DMS79 treated with DMSO at 0.1 percent for 48 hours (cell line): Measurements from ENCODE around the gene FHIT.

Experiments
- DNase-seq: peaks from one replicate; lab custom pipeline; 2025; lab: John Stamatoyannopoulos, UW

FHIT gene

DNA sequence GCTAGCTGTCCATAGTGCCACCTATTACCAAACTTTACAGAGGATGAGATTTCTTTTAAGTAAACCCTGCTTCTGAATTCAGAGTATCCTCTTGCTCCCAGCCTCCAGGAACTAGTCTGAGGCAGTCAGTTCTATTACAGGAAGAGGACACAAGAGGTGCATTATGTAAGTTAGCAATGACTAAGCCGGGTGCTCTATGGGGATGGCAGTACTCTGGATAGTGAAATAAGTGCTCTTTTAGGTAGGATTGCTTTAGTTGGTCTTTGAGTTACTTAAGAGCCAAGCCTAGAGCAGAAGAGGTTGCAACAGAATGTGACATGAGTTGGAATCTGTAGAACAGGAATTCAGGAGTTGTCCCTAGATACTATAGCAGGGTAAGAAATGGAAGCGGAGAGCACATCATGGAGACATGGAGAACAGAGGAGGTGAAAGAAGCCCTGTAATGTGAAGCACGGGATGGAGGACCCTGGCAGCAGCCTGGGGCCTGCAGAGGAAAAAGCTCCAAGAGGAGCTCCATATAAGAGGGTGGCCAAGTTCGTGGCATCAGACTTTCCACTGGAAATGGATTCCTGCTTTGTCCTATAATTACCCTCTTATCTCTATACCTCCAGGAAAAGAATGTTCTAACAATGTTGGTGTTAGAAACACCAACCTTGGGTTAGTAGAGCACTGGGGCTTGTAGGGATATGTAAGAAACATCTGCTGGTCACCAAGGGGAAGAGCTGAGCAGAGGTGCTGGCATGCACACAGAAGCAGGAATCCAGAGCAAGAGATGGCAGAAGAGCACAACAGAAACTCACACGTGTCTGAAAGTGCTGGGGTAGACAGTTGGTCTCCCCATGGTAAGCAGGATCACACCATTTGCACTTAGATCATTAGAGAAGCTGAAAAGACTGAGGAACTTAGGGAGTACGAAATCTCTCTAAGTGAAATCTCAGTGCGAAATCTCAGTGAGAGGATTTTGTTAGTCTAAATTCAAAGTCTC lies 851.1 kb downstream of the FHIT start:
- DNase-seq: no peak

DNA sequence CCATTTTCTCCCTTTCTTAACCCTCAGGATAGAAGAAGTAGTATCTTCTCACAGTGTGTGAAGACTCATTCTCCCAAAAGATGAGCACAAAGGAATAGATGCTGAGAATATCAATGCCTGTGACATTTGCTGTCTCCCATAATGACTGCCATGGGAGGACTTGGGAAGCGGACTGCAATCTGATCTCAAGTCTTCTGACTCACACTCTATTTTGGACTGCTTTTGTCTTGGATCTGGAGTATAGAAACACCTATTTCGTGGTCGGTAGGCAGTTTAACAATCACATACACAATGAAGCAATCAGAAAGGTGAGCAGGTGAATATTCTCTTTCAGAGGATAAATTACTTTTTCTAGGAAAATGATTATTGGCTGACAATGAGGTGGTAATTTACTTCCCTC lies 852.0 kb downstream of the FHIT start:
- no peak for DNase-seq

DNA sequence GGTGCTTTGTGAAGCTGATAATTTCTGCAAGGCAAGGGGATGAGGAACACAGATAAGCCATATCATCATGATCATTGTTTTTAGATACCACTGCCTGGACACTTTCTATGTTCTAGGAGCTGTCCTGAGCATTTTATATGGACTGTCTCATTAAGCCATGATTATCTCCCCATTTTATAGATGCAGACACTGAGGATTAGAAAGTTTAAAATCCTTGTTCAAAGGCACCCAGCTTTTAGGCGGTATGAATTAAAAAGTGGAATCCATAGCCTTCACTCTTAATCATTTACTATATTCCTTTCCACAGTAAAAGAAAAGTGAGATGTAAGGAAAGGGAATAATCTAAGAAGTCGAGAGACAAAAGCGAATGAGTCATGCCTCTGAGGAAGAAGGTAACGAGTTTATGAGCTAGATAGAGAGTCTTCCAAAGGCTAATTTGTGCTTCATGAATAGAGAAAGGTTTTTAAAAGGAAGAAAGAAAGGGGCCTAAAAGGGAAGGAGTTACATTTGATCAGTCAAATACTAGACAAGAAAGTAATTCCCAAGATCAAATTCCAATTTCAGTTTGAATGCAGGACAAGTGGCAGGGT lies 856.0 kb downstream of the FHIT start:
- DNase-seq: no peak

DNA sequence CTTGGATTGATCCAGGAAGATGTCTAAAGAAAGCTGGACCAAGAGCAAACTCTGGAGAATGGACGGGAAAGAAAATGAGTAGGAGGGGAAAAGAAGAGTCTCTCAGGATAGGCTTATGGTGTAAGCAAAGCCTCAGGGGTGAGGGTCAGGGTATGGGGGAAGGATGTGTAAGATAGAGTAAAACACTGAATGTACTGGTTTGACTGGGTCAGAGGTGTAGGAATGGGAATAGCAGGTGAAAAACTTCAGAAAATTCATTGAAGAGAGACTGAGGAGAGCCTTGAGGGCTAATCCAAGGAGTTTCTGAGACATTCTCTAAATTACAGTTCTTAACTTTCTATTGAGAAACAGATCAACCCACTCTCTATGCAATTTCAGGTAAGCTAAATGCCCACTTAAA lies 857.3 kb downstream of the FHIT start:
- DNase-seq: no peak

DNA sequence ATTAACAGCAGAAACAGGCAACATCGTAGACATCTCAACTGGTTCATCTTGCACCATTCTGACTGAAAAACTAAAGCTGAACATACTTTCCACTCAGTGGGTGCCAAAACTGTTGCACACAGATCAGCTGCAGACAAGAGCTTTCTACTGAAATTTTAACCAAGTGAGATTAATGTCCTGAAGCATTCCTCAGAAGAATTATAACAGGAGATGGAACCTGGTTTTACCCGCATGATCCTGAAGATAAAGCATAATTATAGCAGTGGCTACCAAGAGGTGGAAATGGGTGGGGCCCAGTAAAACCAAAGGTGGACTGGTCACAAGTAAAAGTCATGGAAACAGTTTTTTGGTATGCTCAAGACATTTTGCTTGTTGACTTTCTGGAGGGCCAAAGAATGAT lies 858.8 kb downstream of the FHIT start:
- DNase-seq: no peak

DNA sequence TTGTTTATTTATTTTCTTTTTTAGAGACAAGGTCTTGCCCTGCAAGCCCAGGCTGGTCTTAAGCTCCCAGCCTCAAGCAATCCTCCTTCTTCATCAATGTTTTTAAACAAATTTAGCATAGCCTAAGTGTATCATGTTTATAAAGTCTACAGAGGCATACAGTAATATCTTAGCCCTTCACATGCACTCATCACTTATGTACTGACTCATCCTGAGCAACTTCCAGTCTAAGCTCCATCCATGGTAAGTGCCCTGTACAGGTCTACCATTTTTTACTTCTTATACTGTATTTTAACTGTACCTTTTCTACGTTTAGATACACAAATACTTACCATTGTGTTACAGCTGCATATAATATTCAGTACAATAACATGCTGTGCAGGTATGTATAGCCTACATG lies 860.0 kb downstream of the FHIT start:
- DNase-seq: no peak

DNA sequence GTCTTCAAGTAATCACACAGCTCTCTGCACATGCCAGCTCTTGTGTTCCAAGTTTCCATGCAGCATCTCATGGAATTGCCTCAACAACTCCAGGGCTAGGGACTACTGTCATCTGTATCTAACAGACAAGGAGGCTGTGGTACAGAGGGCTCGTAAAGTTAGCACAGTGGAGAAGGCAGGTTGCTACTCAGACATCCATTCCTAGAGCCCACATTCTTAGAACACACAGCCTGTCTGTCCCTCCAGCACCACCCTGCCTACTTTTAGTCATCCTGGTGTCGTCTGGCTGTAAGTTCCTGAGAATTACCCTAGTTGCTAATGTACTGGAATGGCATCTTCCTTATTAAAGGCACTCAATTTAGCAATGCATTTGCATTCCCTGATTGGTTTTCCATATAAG lies 862.5 kb downstream of the FHIT start:
- no peak for DNase-seq

DNA sequence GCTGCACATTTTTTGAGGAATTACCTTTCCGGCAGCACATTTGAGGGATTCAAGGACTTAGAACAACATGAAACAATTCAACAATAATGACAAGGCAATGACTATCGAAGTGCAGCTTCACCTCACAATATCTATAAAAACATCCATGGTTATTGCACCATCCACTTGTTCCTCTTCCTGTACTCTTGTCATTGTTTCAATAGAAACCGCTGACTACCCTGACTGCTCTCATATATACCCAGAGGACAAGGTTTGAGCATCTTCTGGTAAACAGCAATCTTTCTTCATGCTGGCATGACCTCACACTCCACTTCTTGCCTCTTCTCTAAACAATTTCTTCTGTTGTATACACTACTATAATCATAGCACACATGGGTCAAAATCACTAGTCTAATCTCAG lies 864.9 kb downstream of the FHIT start:
- DNase-seq: no peak

DNA sequence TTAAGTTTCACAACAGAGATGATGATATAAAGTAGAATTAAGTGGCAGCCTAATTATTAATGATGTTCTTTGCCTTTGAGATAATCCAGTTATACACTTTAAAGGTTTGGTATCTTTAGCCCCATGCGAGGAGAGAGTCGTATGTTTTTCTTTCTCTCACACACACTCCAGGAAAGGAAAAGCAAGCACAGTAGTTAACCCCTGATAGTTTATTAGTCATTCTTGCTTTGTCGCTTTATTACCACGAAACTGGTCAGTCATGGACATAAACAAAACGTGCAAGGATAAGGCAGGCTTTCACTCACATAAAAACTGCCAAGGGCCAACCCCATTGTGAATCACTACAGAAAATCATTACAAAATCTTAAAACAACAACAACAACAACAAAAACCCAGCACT lies 866.9 kb downstream of the FHIT start:
- DNase-seq: no peak

DNA sequence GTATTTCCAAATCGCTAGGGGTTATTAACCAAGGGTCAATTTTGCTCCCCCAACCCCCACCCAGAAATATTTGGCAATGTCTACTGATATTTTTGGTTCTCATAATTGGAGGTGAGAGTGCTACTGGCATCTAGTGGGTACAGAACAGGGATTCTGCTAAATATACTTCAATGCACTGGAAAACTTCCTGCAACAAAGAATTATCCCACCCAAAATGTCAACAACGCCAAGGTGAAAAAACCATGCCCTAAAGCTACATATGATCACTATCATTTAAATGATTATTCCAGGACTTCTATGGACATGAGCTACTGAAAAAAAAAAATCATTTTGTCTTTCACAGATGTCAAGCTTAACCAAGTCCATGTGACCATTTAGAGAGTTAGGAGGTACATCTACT lies 867.9 kb downstream of the FHIT start:
- DNase-seq: no peak

DNA sequence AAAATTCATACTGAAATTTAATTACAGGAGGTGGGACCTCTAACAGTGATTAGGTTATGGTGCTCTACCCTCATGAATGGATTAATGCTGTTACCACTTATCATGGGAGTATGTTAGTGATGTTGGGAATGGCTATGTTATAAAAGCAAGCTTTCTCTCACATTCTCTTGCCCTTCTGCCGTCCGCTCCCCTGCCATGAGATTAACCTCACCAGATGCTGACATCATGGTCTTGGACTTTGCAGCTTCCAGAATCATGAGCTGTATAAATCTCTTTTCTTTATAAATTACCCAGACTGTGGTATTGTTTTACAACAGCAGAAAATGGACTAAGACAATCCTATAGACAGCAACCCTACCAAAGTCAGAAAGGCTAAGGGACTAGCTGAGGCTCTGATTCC lies 884.8 kb downstream of the FHIT start:
- no peak for DNase-seq

DNA sequence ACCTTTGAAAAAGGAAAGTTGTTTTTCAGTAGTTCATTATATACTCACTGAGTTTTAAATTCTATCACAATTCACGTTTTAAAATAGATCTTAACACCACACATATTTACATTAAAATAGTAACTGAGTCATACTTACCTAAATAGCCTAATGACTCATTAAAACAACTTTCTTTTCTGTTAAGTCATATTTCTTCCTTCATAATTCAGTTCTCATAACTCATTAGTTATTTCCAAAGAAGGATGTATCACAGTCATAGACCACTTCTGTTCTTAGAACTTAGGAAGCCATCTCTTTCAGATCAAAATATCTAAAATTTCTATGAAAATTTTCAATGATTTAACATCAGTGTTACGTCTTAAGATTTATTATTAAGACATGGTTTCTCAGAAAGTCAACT lies 885.9 kb downstream of the FHIT start:
- DNase-seq: no peak

DNA sequence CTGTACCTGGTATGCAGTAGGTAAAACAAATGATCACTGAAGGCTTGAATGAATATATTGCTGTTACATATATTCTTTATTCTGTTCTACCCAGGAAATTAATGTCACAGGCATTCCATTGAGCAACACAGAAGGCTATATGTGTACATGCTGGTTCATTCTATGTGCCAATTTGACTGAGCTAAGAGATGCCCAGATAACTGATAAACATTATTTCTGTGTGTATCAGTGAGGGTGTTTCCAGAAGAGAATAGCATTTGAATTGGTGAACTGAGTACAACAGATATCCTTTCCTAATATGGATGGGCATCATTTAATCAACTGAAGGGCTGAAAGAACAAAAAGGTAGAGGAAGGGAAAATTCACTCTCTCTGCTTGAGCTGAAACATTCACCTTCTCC lies 886.8 kb downstream of the FHIT start:
- DNase-seq: no peak

DNA sequence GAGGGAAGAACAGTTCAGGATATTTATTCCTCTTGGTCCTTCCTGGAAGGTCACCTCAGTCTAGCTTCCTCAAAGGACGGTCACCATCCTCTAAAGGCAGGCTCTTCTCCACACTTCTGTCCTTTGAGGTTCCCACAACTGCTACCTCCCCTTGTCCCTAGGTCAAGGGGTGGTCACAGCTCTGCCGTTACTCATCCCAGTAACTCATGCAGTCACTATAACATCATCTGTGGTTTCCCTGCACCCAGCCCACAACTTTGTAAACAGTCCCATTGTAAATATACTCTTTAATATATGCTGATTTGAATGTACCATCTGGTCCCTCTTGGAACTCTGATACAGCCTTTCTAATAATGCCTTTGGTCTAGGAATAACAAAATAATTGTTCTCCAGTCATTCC lies 887.4 kb downstream of the FHIT start:
- DNase-seq: no peak

DNA sequence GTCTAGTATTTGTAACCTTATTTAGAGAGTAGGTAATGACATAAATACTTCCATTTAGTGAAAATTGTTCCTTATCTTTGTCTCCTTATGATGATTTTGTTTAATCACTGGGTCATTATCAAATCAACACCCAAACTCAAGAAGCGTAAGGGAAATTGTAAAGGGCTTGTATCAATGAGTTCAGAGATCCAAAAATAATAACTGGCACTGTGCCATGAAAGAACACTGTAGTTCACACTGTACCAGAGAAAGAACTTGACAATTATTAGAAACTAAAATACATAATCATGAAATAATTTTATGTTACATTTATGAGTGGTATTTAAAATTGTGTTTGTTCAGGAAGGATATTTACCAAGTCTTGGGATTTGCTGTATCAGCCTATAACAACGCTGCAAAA lies 895.4 kb downstream of the FHIT start:
- DNase-seq: no peak

DNA sequence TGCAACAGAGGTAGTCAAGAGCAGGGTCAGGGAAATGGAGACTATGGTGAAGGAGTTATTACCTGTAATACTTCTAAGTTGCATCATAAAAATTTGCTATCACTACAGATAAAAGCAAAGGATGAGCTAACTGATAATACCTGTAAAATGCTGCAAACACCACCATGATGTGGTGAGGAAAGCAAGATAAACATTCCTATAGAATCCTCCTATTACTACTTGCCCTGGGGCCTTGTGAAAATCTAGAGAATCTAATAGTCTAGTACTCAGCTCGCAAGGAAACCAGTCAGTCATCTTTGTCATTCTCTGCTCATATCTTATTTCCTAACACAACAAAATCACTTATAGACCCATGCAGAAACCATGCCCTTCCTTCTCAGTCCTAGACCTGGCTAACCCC lies 899.8 kb downstream of the FHIT start:
- DNase-seq: no peak

DNA sequence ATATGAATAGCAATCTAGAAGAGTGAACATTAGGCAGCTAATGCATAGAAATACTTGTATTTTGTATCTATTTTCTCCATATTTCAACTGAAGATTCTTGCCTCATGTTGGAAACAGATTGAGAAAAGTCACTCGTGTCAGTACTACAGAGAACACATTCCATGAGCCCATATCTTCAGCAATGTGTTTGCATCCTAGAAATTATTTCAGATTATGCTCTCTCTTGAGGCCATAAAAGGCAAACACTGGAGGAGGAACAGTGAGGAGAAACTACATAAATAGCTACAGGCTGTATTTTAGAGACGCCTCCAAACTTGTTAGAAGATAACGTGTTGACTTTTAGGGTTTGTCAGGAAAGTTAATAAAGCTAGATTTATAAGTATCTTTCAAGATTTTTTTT lies 906.9 kb downstream of the FHIT start:
- no peak for DNase-seq

DNA sequence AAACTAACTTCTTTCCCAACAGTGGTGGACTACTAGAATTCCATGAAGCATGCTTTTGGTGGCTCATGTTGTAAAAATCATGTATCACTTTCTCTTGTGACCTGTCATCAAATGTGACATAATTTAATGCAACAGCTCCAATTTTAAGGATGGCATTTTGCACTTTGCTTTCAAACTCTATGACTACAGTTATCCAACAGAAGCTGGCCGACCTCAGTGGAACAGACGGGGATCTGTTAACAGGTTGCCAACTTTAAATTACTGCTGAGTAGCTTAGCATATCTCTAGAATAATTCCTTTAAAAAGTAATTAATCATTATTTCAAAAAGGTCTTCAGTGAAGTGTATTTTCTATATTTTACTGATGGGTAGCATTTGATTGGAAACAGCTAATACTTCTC lies 907.4 kb downstream of the FHIT start:
- DNase-seq: no peak

DNA sequence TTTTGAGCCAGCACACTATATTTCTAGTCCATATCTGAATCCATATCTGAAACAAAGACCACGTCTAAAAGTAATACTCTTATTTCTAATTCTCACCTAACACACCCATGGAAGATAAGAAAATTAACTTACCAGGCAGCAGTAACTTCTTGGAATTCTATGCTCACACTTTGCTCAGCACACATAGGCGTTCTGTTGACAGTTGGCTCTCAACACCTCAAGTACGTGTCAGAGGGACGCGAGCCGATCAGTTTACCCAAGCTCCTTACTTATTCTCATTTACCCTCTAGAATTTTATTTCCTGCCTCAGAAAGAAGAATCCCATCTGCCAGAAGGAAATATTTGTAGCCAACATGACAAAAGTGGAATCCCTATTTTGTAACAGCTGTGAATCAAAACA lies 911.9 kb downstream of the FHIT start:
- no peak for DNase-seq

DNA sequence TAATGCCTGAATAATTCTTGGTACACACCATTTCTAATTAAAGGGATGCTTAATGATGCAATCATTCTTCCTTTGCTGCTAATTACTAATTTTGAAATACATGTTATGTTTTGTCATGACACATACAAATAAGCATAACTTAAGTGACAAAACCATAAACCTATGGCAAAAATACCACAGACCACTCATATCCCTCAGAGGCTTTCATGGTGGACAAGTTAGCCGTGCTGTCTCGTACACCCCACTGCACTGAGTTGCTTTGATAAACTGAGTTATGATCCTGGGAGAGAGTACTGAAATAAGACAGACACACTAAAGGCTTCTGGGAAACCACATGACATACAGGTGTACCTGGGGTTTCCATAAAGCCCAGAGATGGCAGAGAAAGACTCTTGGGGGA lies 913.8 kb downstream of the FHIT start:
- DNase-seq: no peak

DNA sequence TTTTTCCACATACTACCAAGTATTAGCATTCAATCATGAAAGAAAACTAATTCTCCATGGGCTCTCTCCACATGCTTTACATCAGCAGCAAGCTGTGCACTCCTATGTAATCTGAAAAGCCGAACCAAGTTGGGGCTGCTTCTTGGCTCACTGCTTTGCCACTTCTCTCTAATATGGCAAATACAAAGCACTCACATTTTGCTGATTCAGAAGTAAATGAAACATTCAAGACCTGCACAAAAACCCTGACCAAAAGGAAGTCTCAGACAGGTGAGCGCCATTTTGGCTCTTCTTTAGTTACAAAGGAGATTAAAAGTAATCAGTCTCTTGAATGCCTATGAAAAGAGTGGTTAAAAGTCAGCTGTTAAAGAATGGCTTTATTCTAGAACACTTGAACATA lies 915.2 kb downstream of the FHIT start:
- DNase-seq: no peak

DNA sequence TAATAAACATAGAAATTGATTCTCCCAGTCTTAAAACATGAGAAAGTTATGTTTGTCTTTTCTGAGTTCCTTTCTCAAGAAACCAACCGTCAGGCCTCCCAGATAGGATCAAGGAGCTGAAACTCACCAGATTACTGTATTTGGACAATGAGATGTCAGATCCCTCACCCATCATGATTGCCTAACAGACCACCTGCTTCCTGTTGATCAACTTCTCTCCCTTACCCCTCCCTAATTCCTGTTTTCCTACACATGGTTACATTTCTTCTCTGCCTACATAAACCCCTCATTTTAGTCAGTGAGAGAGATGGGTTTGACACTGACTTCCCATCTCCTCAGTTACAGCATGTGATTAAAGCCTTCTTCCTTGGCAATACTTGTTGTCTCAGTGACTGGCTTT lies 917.5 kb downstream of the FHIT start:
- DNase-seq: no peak

DNA sequence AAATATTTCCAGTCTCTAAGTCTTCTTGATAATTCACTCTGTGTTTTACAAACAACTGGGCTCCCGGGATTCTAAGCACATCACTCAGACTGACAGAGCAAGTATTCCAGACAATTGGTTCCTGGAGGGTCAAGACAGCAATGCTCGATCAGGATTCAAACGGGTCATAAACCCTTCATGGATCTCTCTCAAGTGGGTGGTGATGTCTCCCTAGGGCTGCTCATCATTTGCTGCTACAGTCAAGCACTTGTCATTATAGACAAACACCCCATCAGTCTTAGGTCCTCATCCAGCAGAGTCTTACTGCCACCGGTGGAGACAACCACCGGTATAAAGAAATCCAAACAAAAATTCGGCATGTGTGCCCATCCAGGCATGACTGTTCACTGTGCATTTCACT lies 921.1 kb downstream of the FHIT start:
- no peak for DNase-seq
